NCI-H82 (cell line): Measurements from ENCODE around the gene SMCR8.
"Not testable (repeated sequence)": the region's sequence is repeated elsewhere in the genome, so short reads cannot be mapped to it uniquely, and the experiment has no call there.

Experiments
- DNase-seq: peaks from one replicate; lab custom pipeline; 2025; lab: John Stamatoyannopoulos, UW

Gene SMCR8

GRCh38 chr17:18318771-18319450, 3.8 kb downstream of the SMCR8 start:
- no peak for DNase-seq

DNA sequence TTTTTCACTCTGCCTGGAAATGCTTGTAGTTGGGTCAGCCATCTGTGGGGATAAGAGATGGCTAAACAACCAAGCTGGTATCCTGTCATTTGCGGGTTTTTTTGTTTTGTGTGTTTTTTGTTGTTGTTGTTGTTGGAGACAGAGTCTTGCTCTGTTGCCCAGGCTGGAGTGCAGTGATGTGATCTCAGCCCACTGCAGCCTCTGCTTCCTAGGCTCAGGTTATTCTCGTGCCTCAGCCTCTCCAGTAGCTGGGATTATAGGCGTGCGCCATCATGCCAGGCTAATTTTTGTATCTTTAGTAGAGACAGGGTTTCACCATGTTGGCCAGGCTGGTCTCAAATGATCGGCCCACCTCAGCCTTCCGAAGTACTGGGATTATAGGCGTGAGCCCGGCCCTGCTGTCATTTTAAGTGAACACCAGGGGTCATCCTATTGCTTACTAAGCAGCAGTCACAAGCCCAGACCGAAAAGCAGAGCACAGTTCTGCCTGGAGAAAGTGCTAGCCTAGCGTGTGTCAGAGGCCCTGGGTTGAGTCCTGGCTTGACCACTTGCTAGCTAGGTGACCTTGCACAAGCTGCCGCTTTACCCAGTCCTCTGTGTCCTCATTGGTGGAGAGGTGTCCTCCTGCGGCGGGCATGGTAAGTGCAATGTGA, 4.6 kb downstream of the SMCR8 start:
- peak; percentile 83 for DNase-seq

DNA sequence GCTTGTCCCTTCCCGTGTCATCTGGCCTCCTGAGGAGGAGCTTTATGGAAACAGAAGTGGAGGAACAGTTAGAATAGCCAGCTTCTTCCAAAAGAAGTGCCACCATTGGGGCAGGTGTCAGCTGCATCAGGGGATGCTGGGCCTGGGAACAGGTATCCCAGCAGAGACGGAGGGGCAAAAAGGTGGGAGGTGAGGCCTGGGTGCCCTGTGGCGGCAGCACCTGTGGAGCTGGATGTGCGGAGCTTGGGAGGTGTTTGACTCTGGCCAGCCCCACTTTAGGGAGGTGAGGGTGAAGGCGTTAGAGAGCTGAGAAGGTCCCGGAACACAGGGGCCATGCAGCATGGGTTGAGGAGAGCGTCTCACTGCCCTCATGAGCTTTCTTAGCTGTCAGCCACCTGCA, 5.2 kb downstream of the SMCR8 start:
- no peak for DNase-seq

GRCh38 chr17:18321309-18321708, 6.2 kb downstream of the SMCR8 start:
- peak; percentile 55 for DNase-seq

- DNase-seq: no peak
Observed at GRCh38 chr17:18322522-18322921, 7.4 kb downstream of the SMCR8 start.

DNA sequence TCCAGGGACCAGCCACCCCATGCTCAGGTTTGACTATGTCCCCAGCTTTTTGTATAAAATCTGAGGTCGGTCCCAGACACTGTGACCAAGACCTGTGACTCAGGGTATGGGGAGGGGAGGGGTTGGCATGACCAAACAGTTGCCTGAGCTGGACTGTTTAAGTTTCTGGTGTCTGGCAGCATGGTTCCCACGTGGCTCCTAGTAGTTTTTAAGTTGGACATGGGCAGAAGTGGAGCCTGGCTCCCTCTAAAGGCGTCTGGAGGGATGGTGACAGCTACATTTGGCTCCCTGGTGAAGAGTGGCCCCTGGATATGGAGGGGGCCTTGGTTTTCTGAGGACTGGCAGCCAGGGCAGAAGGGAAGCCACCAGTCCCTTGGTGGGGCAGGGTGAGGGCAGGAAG, 7.9 kb downstream of the SMCR8 start:
- no peak for DNase-seq

DNA sequence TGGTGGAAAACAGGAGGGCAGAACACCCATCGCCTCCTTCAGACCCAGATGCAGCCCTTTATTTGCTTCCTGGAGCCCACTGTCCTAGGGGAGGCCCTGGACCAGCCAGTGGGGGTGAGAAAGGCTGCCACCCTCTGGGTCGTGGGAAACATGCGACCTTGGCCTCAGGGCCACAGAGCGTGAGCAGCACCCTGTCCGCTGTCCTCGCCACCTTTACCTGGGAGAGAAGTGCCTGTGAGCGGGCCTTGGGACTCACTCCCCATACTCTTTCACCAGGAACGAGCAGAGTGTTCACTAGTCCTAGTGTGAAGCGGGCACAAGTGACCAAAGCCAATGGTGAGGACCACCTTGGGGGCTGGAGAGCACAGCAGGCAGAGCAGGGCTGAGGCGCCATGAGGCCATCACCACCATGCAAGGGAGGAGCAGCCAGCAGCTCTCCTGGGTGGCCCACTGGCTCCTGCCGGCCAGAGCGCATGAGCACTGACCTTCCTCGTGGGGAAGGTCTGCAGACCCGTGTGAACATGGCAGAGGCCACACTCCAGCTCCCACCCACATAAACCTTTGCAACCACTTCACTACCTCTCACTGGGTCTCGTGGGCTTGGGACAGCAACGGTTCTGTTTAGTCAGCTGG, 8.5 kb downstream of the SMCR8 start:
- DNase-seq: no peak

- DNase-seq: no peak
Observed at GRCh38 chr17:18324140-18325050, 9.3 kb downstream of the SMCR8 start.

- no peak for DNase-seq
Observed at GRCh38 chr17:18326039-18326438, 10.9 kb downstream of the SMCR8 start.

DNA sequence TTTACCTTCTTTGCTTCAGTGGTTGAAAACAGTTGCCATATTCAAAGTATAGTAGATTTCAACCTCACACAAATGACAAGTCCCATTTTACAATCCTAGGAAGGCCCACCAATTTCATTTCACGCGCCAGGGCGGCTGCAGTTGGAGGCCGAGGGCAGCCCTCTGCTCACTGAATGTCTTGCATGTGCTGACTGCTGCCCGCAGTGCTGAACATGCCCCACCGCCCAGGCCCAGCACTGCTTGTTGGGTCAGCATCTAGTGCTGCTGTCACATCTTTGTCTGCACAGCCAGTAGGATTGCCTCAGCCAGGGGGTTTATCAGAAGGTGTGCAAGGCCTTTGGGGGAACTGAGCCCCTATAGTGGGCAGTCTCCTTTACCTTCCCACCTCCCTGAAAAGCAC, 11.5 kb downstream of the SMCR8 start:
- no peak for DNase-seq

GRCh38 chr17:18327093-18327492, 12.0 kb downstream of the SMCR8 start:
- DNase-seq: peak; percentile 57

DNA sequence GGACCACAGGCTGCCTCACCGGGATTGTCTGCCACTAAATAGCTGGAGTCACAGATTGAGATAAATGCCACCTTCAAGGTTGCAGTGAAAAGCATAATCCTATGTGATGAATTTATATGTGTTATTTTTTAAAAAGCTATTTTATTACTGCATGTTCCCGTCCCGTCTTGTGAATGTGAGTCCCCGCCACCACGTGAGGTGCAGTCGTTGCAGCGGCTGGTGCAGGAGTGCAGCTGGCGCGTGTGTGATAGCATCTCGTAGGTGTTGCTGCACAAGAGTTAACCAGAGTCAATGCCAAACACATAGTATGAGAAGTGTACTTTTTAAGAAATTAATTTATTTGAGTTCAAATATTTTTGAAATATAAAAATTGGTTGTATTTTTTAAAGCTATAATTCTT, 12.5 kb downstream of the SMCR8 start:
- no peak for DNase-seq

GRCh38 chr17:18328643-18329204, 13.6 kb downstream of the SMCR8 start:
- DNase-seq: no peak

DNA sequence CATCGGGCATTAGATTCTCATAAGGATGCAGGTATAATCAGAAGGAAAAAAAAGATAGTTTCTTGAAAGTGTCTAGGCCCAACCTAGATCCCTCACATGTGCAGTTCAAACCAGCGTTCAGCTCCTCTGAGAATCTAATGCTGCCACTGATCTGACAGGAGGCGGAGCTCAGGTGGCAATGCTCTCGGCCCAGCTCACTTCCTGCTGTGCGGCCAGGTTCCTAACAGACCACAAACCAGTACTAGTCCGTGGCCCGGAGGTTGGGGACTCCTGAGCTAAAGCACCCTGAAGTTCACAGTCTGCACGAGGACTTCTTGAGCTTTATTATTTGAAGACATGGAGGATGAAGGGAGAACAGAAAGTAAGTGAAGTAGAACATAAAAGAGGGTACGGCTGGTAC, 16.8 kb downstream of the SMCR8 start:
- DNase-seq: no peak

DNA sequence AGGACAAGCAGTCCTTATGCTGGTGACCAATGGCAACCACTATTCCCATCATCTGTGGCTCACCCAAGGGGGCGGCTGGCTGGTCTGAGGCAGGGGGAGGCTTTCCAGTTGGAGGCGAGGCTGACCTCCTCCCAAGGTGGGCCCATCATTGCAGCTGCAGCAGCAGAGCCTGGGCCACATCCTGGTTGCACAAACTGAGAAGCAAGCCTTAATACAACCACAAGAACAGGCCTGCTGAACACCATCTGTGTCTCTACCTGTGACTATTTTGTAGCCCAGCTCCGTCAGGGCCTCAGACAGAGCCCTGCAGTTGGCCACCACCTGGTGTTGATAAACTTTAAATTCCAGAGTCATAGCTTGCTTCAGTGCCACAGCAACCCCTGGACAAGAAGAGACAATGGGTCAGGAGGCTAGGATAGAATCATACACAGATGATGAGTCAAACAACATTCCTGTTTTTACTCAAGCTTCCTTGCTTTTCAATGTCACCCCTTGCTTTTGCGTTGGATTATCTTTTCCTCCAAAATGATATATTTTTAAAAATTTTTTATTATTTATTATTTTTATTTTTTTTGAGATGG, 17.9 kb downstream of the SMCR8 start:
- DNase-seq: no peak

DNA sequence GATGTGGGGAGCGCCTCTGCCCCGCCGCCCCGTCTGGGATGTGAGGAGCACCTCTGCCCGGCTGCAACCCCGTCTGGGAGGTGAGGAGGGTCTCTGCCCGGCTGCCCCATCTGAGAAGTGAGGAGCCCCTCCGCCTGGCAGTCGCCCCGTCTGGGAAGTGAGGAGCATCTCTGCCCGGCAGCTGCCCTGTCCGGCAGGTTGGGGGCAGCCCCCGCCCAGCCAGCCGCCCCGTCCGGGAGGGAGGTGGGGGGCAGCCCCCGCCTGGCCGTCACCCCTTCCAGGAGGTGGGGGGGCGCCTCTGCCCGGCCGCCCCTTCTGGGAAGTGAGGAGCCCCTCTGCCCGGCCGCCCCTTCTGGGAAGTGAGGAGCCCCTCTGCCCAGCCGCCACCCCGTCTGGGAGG, 23.1 kb downstream of the SMCR8 start:
- not testable (repeated sequence) for DNase-seq

DNA sequence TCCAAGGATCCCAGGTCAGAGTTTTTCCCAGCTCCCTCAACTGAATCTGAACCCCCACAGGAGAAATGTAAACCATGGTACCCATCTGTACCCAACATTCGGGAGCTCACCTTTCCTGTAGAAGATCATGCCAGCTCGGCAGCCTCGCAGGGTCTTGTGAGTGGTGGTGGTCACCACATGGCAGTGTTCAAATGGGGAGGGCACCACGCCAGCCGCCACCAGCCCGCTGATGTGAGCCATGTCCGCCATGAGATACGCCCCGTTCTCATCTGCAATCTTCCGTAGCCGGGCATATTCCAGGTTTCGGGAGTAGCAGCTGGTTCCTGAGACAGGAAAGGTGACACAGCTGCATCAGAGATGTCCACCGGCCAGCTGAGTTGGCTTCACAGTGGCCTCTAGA, 24.8 kb downstream of the SMCR8 start:
- DNase-seq: no peak

DNA sequence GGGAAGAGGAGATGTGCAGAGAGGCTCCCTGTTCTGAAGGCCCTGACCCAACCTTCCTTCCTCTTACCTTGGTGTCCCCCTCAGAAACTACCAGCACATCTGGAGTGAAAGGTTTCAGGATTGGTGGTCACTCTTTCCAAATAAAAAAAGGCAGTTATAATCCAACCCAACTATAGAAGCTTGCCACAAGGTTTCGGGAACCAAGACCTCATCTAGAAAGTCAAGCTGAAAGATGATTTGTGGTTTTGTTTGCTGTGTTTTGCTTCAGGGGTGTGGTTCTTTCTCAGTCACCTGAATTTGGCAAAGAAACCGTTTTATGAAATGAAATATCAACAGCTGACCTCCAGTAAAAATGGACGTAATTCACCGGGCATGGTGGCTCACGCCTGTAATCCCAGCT, 28.9 kb downstream of the SMCR8 start:
- DNase-seq: no peak

GRCh38 chr17:18353541-18353940, 38.4 kb downstream of the SMCR8 start:
- DNase-seq: no peak

DNA sequence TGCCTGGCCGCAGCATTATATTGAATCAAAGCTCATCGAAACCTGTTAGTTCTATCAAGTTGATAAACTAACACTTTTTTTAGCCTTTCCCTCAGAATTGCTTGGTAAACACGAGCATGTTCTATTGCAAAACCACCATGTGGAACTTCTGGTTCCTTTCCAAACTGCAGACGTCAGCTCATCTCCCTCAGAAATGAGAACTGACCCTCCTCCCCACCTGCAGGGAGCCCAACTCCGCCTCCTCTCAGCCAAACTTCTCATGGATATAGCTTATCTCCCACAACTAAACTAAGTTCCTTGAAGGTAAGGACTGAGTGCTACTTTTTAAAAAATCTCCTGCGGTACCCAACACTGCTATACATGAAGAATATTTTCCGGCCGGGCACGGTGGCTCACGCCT, 41.5 kb downstream of the SMCR8 start:
- no peak for DNase-seq

GRCh38 chr17:18360518-18360917, 45.4 kb downstream of the SMCR8 start:
- DNase-seq: no peak
